ENCODE results near the gene RAB43. TPM values are rescaled to one million over a fixed set of nuclear protein-coding genes. Genes with fewer than 3 reads are reported as not detected.

Gene RAB43
- total RNA-seq, 2 donors from 2014 or later = 33.7 to 37.8 TPM

DNA sequence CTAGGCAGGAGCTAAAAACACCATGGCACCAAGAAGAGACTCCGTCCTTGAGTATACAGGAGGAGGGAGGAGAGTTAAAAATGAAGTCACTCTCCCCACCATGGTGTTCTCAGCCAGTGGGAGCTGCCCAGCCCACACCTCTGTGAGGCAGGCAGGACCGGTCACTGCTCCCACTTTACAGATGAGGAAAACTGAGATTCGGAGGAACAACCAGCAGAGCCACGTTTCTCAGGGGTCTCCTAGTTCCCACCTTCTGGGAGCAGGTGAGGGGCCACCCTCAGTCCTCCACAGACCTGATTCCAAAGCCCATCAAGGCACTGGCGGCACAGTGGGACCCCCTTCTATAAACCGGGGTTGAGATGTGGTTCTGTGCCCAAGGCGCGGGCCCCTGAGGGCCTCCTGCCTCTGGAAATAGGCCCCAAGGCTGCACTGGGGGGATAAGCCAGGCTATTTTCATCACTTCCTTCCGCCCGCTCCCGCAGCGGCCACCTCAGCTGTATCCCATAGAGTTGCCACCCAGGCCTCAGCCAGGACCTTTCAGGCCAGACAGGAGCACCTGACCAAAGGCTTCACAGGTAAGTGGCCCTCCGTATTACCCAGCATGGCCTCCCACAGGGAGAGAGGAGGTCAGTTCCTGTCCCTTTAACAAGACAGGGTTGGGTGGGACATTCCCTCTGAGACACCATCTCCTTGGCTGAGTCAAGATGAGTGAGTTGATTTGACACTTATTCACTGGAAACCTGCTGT, 61.2 kb downstream of the RAB43 start, which contains the start of gene GP9:
Gene GP9, plus strand, starts transcription at position 504 of the 747 bp plus-strand sequence. CDS start 961 bp downstream, outside the sequence.
- Mint-ChIP-seq H3K4me1 (peaks cover 15% of the 10 kb centered on the region), H3K27me3 (peaks cover 8% of the 10 kb centered on the region), H3K27ac (no peak within 1 kb of the TSS), H3K4me3 (no peak within 1 kb of the TSS), H3K36me3 (ENCODE audit: low read depth) (peaks cover 1% of the 10 kb centered on the region)
- ATAC-seq (no peak), DNase-seq (no peak)
- no peaks in the 10 kb centered on the region for H3K9me3 ChIP-seq (ENCODE audit: control insufficient read depth, low read length, poor library complexity, severe bottlenecking)

DNA sequence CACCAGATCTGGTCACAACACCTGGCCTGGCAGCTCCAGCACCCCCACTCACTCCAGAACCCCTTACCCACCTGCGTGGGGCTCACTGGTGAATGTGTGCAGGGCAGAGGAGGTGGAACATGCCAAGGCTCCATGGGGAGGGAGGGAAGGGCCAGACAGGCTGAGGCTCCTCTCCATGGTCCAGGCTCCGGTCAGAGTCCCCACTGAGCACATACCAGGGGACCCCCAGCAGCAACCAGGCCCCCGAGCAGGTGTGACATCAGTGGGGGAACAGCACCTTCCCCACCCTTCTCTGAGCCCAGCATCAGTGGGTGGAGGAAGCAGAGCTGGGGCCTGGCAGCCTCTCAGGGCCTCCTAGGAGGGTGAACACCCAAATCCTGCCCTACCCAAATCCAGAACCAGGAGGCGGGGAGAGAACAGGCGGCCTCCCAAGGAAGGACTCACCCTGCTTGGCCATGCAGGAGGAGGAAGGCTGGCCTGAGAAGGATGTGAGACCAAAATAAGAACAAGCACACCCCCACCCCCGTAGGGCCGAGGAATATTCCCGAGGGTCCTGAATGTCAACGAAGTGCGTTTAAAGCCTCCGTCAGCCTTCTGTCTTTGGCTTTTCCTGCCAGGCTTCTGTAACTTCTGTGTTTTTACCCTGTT, 62.2 kb downstream of the RAB43 start:
- Mint-ChIP-seq H3K36me3 (ENCODE audit: low read depth) (no peaks in the 10 kb centered on the region), H3K27ac (no peak overlapping the region), H3K27me3 (peaks cover 6% of the 10 kb centered on the region), H3K4me1 (peaks cover 15% of the 10 kb centered on the region), H3K4me3 (no peak overlapping the region)
- H3K9me3 ChIP-seq (ENCODE audit: control insufficient read depth, low read length, poor library complexity, severe bottlenecking) = no peaks in the 10 kb centered on the region
- DNase-seq (no peak), ATAC-seq (no peak)

DNA sequence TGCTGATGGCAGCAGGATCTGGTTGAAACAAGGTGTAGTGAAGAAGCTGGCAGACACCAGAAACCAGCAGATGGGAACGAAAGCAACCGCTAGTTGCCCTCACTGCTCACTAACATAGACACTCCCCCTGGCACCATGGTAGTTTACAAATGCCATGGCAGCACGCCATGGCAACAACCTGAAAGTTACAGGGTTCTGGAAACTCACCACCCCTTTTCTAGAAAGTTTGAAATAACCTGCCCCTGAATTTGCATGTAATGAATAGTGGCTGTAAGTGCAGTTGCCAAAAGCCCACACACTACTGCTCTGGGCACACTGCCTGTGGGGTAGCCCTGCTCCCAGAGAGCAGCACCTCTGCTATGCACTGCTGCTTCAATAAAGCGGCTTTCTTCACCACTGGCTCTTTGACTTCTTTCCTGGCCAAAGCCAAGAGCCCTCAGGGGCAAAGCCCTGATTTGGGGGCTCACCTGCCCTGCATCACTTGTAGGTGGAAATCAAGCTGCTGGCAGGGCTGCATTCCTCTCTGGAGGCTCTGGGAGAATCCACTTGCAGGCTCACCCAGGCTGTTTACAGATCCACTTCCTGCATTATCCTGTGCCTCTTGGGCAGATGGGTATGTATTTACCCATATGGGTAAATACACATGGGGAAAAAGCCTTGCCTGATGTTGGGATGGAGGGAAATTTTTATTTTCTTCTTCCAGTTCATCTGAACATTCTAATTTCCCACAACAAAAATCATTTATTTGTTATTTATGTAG, 63.0 kb downstream of the RAB43 start:
- H3K4me1 Mint-ChIP-seq = peaks cover 18% of the 10 kb centered on the region
- H3K36me3 Mint-ChIP-seq (ENCODE audit: low read depth) = no peaks in the 10 kb centered on the region
- peaks cover 6% of the 10 kb centered on the region for H3K27me3 Mint-ChIP-seq
- ATAC-seq (peak; percentile 90), DNase-seq (no peak)
- no peak overlapping the region for H3K4me3 Mint-ChIP-seq
- H3K27ac Mint-ChIP-seq = peak overlapping the region; percentile 5
- H3K9me3 ChIP-seq (ENCODE audit: control insufficient read depth, low read length, poor library complexity, severe bottlenecking) = no peaks in the 10 kb centered on the region

DNA sequence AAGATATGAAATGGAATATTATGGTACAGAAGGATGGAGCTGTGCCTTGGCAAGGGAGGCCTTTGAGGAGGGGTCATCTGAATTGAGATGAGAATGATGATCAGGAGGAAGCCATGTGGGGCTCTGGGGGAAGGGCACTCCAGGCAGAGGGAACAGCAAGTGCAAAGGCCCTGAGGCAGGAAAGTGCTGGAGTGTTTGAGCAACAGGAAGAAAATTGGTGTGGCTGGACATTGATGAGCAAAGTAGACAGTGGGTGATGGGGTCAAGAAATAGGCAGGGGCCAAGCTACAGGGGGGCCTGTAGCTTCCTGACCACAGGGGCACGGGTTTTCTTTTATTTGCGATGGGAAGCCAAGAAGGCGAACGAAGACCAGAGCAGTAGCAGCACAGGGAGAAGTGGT, 64.4 kb downstream of the RAB43 start:
- Mint-ChIP-seq H3K36me3 (ENCODE audit: low read depth) (no peaks in the 10 kb centered on the region), H3K4me1 (peaks cover 19% of the 10 kb centered on the region), H3K27me3 (no peaks in the 10 kb centered on the region), H3K4me3 (no peak overlapping the region), H3K27ac (peak overlapping the region; percentile 5)
- no peak for ATAC-seq
- no peaks in the 10 kb centered on the region for H3K9me3 ChIP-seq (ENCODE audit: control insufficient read depth, low read length, poor library complexity, severe bottlenecking)
- no peak for DNase-seq

DNA sequence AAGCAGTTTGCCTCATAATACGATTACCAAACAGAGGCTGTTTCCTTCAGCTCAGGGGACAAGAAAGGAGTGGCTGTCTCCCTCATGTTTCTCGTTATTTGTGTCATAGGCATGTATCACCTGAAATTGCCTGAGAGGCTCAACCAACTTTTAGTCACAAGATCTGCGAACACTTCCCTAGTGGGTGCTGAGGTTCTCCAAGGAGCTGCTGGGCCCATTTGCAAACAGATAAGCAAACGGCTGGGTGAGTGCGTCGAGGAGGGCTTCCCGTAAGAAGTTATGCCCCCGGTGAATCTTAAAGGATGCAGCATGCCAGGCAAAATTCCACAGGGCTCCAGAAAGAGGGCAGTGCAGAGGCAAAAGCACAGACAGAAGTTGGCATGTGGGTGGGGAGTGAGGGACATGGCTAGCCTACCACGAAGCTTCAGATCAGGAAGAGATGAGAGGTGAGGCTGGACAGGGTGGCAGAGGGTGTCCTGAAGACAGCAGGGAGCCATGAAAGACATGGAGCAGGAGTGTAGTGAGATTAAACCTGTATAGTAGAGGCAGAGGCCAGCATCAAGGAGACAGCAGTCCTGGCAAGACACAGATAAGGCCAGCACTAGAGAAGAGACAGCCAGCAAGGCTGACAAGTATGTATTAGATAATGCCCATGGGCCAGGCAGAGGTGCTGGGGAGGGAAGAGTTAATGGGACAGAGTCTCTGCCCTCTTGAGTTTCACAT, 65.0 kb downstream of the RAB43 start:
- H3K27me3 Mint-ChIP-seq = no peaks in the 10 kb centered on the region
- ATAC-seq (no peak), DNase-seq (no peak)
- H3K4me1 Mint-ChIP-seq = peaks cover 19% of the 10 kb centered on the region
- no peaks in the 10 kb centered on the region for H3K9me3 ChIP-seq (ENCODE audit: control insufficient read depth, low read length, poor library complexity, severe bottlenecking)
- peak overlapping the region; percentile 5 for H3K27ac Mint-ChIP-seq
- no peaks in the 10 kb centered on the region for H3K36me3 Mint-ChIP-seq (ENCODE audit: low read depth)
- peak overlapping the region; percentile 25 for H3K4me3 Mint-ChIP-seq

- ATAC-seq = no peak
- no peaks in the 10 kb centered on the region for H3K36me3 Mint-ChIP-seq (ENCODE audit: low read depth)
- H3K9me3 ChIP-seq (ENCODE audit: control insufficient read depth, low read length, poor library complexity, severe bottlenecking) = no peaks in the 10 kb centered on the region
- no peaks in the 10 kb centered on the region for H3K27me3 Mint-ChIP-seq
- DNase-seq = no peak
- H3K27ac Mint-ChIP-seq = peak overlapping the region; percentile 81
- H3K4me1 Mint-ChIP-seq = peaks cover 19% of the 10 kb centered on the region
- no peak overlapping the region for H3K4me3 Mint-ChIP-seq
Measured at GRCh38 chr3:129054605-129055104, 66.9 kb downstream of the RAB43 start.

GRCh38 chr3:129052675-129053074, 68.9 kb downstream of the RAB43 start:
- Mint-ChIP-seq H3K27ac (peak overlapping the region; percentile 57), H3K4me3 (no peak overlapping the region), H3K27me3 (no peaks in the 10 kb centered on the region), H3K4me1 (peaks cover 11% of the 10 kb centered on the region), H3K36me3 (ENCODE audit: low read depth) (no peaks in the 10 kb centered on the region)
- DNase-seq (no peak), ATAC-seq (no peak)
- no peaks in the 10 kb centered on the region for H3K9me3 ChIP-seq (ENCODE audit: control insufficient read depth, low read length, poor library complexity, severe bottlenecking)

- H3K4me3 Mint-ChIP-seq = no peak overlapping the region
- DNase-seq = no peak
- H3K4me1 Mint-ChIP-seq = peaks cover 5% of the 10 kb centered on the region
- no peaks in the 10 kb centered on the region for H3K36me3 Mint-ChIP-seq (ENCODE audit: low read depth)
- peak overlapping the region; percentile 57 for H3K27ac Mint-ChIP-seq
- no peaks in the 10 kb centered on the region for H3K9me3 ChIP-seq (ENCODE audit: control insufficient read depth, low read length, poor library complexity, severe bottlenecking)
- ATAC-seq = no peak
- no peaks in the 10 kb centered on the region for H3K27me3 Mint-ChIP-seq
Measured at GRCh38 chr3:129051871-129052340, 69.7 kb downstream of the RAB43 start.

GRCh38 chr3:129050556-129051295, 70.9 kb downstream of the RAB43 start:
- H3K27ac Mint-ChIP-seq = no peak overlapping the region
- ATAC-seq = no peak
- peaks cover 3% of the 10 kb centered on the region for H3K4me1 Mint-ChIP-seq
- no peaks in the 10 kb centered on the region for H3K9me3 ChIP-seq (ENCODE audit: control insufficient read depth, low read length, poor library complexity, severe bottlenecking)
- no peaks in the 10 kb centered on the region for H3K36me3 Mint-ChIP-seq (ENCODE audit: low read depth)
- H3K27me3 Mint-ChIP-seq = no peaks in the 10 kb centered on the region
- no peak overlapping the region for H3K4me3 Mint-ChIP-seq
- DNase-seq = no peak

GRCh38 chr3:129047553-129047839, 74.1 kb downstream of the RAB43 start:
- no peaks in the 10 kb centered on the region for H3K9me3 ChIP-seq (ENCODE audit: control insufficient read depth, low read length, poor library complexity, severe bottlenecking)
- peak overlapping the region; percentile 41 for H3K4me3 Mint-ChIP-seq
- peaks cover 3% of the 10 kb centered on the region for H3K27me3 Mint-ChIP-seq
- DNase-seq (no peak), ATAC-seq (no peak)
- H3K36me3 Mint-ChIP-seq (ENCODE audit: low read depth) = peaks cover under 1% of the 10 kb centered on the region
- no peak overlapping the region for H3K27ac Mint-ChIP-seq
- peaks cover 3% of the 10 kb centered on the region for H3K4me1 Mint-ChIP-seq

- peaks cover 6% of the 10 kb centered on the region for H3K36me3 Mint-ChIP-seq (ENCODE audit: low read depth)
- peaks cover 5% of the 10 kb centered on the region for H3K4me1 Mint-ChIP-seq
- peaks cover 9% of the 10 kb centered on the region for H3K27me3 Mint-ChIP-seq
- no peak overlapping the region for H3K27ac Mint-ChIP-seq
- no peak for DNase-seq
- ATAC-seq = no peak
- peak overlapping the region; percentile 77 for H3K4me3 Mint-ChIP-seq
- no peaks in the 10 kb centered on the region for H3K9me3 ChIP-seq (ENCODE audit: control insufficient read depth, low read length, poor library complexity, severe bottlenecking)
Measured at GRCh38 chr3:129046732-129047552, 74.7 kb downstream of the RAB43 start.

Measured in T-helper 17 cell (primary cell).